Central memory CD4-positive, alpha-beta T cell (primary cell): ENCODE data around the gene NUP210.
A peak's percentile ranks its signal among the peaks of the same experiment; 100 is the strongest.
"Not testable (repeated sequence)": the region's sequence is repeated elsewhere in the genome, so short reads cannot be mapped to it uniquely, and the experiment has no call there.

ENCODE experiments used
- DNase-seq: peaks from one replicate; pipeline ENCODE4 v3.0.0; 2022

Gene NUP210

DNA sequence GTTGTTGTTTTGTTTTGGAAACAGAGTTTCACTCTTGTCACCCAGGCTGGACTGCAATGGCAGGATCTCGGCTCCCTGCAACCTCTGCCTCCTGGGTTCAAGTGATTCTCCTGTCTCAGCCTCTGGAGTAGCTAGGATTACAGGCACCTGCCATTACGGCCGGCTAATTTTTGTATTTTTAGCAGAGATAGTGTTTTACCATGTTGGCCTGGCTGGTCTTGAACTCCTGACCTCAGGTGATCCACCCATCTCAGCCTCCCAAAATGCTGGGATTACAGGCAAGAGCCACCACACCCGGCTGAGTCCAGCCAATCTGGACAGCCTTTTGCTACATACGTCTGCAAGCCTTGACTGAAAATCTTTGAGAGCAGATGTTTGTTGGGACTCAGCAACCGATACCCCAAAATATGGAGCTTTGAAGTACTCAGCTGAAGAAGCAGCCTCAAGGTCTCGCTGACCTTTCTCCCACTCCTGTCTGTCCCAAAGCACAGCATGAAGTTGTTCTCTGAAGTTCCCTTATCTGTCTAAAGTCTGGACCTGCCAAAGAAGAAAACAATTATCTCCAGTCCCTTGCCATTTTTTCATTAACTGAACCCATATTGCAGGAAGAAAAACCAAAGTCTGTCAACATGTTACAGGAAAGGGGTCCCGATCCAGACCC lies 9.6 kb upstream of the NUP210 start:
- DNase-seq, result no peak

- not testable (repeated sequence) for DNase-seq
Measured at GRCh38 chr3:13428678-13429077, 8.6 kb upstream of the NUP210 start.

DNA sequence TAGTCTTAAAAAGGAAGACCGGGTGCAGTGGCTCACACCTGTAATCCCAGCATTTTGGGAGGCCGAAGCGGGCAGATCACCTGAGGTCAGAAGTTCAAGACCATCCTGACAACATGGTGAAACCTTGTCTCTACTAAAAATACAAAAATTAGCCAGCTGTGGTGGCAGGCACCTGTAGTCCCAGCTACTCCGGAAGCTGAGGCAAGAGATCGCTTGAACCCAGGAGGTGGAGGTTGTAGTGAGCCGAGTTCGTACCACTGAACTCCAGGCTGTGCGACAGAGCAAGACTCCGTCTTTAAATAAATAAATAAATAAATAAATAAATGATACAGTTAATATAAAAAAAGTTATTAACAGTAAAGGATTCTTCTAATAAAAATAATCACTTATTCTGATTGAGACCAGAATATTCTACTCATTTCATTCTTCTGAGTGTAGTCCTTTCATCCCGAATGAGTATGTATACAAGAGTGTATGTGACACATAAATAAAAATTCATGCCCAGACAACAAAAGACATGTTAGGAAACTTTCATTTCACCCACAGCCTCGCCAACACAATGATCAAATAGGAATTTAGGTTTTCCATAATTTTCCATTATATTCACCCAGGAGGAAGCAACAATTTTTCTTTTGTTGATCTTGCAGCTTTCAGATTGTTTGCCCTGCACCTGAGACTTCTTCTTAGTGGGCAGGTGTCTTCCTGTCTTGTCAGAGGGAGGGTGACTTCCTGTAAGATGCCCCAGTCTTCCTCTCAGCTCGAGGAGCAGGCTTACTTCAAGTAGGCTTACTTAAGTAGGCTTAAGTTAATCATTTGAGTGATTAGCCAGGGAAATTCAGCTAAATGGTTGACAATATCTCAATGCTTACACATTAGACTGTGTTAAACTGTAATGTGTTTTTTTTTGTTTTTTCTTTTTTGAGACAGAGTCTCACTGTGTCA lies 7.8 kb upstream of the NUP210 start:
- peak; percentile 68 for DNase-seq

DNA sequence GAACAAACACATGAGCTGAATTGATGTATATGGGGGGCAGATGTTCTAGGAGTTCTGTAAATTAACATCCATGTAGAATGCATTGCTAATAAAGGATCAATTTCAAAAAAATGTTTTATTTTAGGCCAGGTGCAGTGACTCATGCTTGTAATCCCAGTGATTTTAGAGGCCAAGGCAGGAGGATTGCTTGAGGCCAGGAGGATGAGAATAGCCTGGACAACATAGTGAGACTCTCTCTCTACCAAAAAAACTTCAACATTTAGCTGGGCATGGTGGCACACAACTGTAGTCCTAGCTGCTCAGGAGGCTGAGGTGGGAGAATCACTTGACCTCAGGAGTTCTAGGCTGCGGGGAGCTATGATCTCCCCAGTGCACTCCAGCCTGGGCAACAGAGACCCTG lies 6.5 kb upstream of the NUP210 start:
- DNase-seq, result no peak

- DNase-seq, result no peak
Measured at GRCh38 chr3:13425689-13426088, 5.6 kb upstream of the NUP210 start.

DNA sequence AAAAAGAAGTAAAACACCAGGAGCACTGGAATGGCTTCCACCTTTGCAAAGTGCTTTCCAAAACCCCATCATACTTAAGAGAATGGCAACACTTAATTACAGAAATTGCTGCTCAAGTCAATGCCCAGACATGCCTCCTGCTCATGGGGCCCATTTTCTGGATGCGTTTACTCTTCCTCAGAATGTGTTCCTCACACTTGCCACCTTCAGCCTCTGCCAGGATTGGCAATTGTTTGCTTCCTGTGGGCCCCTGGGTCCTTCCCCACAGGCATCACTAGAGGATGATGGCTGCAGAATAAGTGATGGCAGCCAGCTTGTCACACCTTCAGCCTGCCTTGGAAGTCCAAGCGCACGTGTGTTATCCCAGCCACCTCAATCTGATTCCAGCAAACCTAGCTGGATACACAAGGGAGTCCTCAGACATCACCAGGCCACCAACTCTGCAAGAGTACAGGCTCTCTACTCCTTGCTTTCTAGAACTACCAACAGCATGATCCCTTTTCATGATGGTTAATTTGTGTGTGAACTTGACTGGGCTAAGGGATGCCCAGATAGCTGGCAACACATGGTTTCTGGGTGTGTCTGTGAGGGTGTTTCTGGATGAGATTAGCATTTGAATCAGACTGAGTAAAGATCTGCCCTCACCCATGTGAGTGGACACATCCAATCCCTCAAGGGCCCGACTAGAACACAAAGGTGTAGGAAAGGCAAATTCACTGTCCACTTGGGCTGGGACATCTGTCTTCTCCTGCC lies 4.9 kb upstream of the NUP210 start:
- DNase-seq, result no peak

GRCh38 chr3:13424141-13424844 lies 4.2 kb upstream of the NUP210 start:
- DNase-seq, result no peak

DNA sequence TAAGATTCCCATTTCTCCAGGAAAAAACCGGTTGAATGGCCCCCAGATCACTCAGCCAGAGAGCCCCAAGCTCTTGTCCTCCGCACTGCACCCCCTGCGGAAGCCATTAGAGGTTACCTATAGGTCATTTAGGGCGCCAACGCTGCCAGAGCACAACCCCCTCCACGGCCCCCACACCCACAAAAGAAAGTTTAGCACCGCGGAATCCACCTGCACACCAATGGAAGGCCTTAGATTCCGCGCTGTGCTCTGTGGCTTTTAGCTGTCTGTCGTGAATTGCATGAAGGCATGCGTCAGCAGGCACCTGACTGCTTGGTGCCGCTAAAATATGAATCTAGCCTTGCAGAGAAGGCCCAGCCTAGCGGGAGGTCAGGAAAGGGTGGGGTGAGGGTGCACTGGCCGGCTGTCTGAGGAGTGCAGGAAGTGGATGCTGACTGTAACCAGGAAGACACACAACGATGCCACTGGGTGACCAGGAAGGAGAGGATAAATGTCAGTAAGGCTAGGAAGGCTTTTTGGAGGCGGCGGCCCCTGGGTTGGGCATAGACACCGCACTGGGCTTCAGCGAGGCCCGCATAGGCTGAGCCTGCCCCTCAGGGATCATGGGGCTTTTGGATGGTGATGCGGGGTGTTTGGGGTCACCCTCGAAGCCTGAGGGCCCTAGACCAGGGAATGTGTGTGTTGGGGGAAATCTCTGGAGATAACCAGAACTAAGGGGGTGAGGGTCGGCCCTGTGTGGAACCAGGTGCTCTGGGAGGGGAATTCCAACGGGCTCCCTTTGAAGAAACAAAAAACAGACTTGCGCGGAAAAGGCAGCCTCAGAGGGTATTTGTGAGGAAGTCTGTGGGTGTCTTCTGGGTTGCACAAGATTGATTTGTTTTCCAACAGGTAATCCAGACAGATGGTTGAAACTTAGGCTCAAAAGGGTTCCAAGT lies 976 bp upstream of the NUP210 start:
- DNase-seq, result peak; percentile 92

DNA sequence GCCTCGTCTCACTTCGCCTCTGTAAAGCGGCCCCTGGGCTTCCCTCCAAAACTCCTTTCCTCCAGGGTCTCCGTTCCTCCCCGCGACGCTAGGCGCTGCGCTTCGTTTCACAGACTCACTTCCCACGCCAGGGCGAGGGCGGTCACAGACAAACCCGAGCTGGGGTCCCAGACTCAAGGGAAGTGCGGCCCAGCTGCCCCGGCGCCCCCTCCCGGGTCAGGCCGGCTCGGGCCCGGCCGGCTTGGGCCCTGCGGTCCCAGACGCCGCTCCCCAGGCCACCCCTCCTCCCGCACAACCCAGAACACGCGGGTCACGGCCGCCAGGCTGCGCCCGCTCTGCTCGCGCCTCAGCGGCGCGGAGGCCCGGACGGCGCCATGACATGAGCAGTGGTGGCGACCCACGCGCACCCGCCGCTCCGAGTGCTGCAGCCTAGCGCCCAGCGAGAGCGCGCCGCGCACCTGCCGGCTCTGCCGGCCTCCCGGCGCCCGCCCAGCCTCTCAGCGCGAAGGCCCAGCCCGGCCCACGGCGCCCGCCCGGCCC lies 547 bp downstream of the NUP210 start:
- DNase-seq, result peak; percentile 61

DNA sequence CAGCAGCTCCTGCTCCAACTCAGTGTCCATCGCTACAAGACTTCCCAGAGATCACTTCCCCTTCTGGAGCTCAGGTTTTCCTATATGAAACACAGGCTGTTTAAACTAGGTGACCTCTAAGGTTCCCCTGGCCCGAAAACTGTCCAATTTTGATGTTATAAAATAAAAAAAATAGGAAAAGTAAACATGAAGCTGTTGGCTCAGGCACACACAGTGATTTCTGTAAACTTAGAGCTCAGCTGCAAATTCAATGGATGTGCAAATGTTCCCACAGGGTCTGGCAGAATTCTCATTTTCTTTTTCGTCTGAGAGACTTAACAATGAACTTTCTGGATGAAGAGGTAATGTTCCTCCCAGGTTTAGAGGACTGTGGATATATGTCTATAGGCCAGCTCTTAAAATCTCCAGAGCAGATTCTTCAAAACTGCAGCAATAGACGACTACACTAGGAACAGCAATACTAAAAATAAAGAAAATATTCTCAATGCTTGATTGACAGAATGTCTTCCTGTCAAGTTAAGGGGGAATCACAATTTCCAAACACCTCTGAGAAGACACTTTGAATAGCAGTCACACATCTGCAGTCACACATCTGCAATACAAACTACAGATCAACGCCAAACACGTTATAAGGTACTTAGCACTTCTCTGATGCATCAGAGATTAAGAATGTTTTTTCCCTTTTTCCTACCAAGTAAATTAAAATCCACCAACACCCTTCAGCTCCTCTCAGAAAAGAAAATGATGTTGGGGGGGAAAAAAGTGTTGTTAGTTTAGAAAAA lies 2.8 kb downstream of the NUP210 start:
- no peak for DNase-seq

GRCh38 chr3:13415997-13416793 lies 3.9 kb downstream of the NUP210 start:
- DNase-seq, result no peak

GRCh38 chr3:13415236-13415986 lies 4.7 kb downstream of the NUP210 start:
- no peak for DNase-seq

DNA sequence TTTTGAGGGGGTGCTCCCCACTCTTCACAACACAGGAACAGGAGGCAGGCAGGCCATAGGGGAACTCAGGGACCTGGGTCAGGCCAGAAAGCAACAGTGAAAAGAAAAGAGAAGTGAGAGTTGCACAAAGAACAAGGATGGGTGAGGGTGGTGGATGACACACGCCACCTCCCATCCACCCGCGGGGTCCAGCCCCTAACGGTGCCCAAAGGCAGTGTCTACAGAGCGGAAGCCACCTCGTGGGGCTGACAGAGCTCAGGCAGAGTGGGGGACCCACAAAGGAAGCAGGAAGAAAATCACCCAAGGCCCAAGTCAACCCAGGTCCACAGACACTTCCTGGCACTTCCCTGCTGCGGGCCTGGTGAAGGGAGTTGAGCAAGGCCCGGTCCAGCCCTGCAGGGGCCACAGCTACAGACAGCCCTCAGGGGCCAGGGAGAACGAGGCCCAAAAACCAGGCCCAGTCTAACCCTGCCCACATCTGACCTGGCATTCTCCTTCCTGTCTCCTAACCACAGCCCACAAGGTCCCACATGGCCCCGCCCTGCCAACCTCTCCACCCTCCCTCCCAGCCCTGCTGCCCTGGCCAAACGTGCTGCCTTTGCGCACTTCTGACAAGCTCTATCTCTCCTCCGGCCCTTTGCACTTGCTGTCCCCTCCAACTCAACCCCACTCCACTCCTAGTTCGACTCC lies 5.9 kb downstream of the NUP210 start:
- DNase-seq, result peak; percentile 73

DNA sequence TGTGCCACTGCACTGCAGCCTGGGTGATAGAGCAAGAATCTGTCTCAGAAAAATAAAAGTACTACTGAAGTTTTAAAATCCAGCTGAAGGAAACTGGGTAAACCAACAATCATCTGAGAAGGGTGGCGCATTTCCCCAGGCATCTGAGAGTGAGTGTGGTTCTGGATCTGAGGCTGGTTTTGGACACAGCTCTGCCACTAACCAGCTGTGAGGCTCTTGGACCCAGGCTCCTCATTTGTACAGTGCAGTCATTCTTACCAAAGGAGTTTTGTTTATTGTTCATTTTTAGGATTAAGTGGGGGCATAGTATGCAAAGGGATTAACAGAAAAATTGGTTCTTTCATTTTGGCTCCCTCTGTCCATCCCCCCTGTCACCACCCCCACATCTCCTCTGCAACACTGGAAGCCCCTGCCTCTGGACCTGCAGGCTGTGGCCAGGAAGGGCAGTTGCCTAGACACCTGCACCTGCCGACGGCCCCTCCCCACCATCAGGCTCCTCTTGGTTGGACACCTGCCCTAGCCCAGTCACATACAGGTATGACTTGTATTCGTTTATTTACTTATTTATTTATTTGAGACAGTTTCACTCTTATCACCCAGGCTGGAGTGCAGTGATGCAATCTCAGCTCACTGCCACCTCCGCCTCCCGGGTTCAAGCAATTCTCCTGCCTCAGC lies 8.8 kb downstream of the NUP210 start:
- no peak for DNase-seq

GRCh38 chr3:13408890-13409289 lies 11.2 kb downstream of the NUP210 start:
- no peak for DNase-seq

DNA sequence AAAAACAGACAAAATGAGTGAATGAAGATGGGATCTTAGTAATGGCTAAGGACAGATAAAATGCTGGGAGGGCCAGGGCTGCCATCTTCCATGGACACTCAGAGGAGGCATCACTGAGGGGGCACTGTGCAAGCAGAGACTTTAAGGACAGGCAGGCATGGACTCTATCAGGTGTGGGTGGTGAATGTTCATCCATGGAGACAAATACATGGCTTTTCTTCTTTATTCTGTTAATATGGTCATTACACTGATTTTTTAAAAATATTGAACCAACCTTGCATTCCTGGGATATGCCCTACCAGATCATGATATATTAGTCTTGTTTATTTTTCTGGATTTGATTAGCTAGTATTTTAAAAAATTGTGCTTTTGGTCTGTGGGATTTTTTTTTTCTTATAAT lies 12.2 kb downstream of the NUP210 start:
- no peak for DNase-seq

GRCh38 chr3:13407475-13407874 lies 12.6 kb downstream of the NUP210 start:
- no peak for DNase-seq

GRCh38 chr3:13406190-13406589 lies 13.9 kb downstream of the NUP210 start:
- no peak for DNase-seq
